HepG2 (cell line): ENCODE measurements around the gene ATG9A. TPM values are rescaled to one million over a fixed set of nuclear protein-coding genes. Genes with fewer than 3 reads are reported as not detected.

Source experiments
- FOXO1 ChIP-seq: sonication (generic); formaldehyde crosslinking; IDR thresholded peaks from 2 replicates; pipeline ENCODE4 v1.4.0; 2020; ENCODE audit warnings: missing genetic modification reagents
- RFXANK ChIP-seq: IDR thresholded peaks from 2 replicates; pipeline ENCODE4 v1.6.1; 2016
- THAP9 ChIP-seq: sonication (generic); formaldehyde crosslinking; IDR thresholded peaks from 2 replicates; pipeline ENCODE4; 2020; ENCODE audit warnings: missing genetic modification reagents, mild to moderate bottlenecking, borderline replicate concordance
- ZBTB14 ChIP-seq: sonication (generic); formaldehyde crosslinking; IDR thresholded peaks from 2 replicates; pipeline ENCODE4 v1.4.0; 2020; ENCODE audit warnings: missing genetic modification reagents
- ZBTB7B ChIP-seq: sonication (generic); formaldehyde crosslinking; IDR thresholded peaks from 2 replicates; pipeline ENCODE4 v1.4.0; 2020; ENCODE audit warnings: missing genetic modification reagents
- ZHX2 ChIP-seq, 2 experiments: sonication (generic) in 1 of 2; formaldehyde crosslinking in 1 of 2; IDR thresholded peaks; 2 replicates each; pipeline versions ENCODE4 v1.6.1 to v1.9.0; 2014 to 2022; ENCODE audit warnings: antibody characterized with exemption in 1 of 2, borderline replicate concordance in 1 of 2, inconsistent platforms in 1 of 2, low read depth in 1 of 2, missing genetic modification reagents in 1 of 2
- ZNF512 ChIP-seq: sonication (generic); formaldehyde crosslinking; IDR thresholded peaks from 2 replicates; pipeline ENCODE4 v1.4.0; 2020; ENCODE audit warnings: mild to moderate bottlenecking, missing genetic modification reagents
- ZNF883 ChIP-seq: sonication (generic); formaldehyde crosslinking; IDR thresholded peaks from 2 replicates; pipeline ENCODE4 v1.5.1; 2020; ENCODE audit warnings: mild to moderate bottlenecking, missing genetic modification reagents; ENCODE audit errors: not compliant biosample characterization
- polyA plus RNA-seq, 8 experiments: library from polyadenylated mRNA; depleted of rRNA in 3 of 8; stranded (reverse) in 7 of 8; unstranded in 1 of 8; fragments of >200 nt; fragmentation: Illumina TruSeq in 4 of 8; extraction: Trizol in 4 of 8; gene quantifications; 2 replicates each; pipeline versions ENCODE4 v1.2.1 to v1.2.3, GENCODE V29; 2011 to 2016; ENCODE audit warnings: low read depth in 4 of 8, missing spikeins in 1 of 8, mixed read lengths in 1 of 8; ENCODE audit not compliant: insufficient read depth in 1 of 8
- total RNA-seq, 5 experiments: library from RNA; depleted of rRNA; stranded (reverse); fragments of >200 nt; fragmentation: Illumina TruSeq; extraction: Trizol; gene quantifications; 2 replicates each; pipeline ENCODE4 v1.2.3, GENCODE V29; 2016; ENCODE audit warnings: low read depth in 1 of 5

The ATG9A gene
- total and polyA plus RNA-seq, 2 of the 13 experiments (the other 11 are each of a cell fraction or from before 2014, with no cell fraction given), result 35.0 to 131 TPM

GRCh38 chr2:219266232-219266631 is 36.8 kb upstream of the ATG9A start (continued):
- TF ChIP-seq ZBTB14 (CRISPR knock-in tag) (no peak), ZHX2 (IDR thresholded peaks at IDR 0.05; ENCODE audit: low read depth) (no peak), ZHX2 (CRISPR knock-in tag; IDR thresholded peaks at IDR 0.05; ENCODE audit: borderline replicate concordance) (no peak), ZBTB7B (CRISPR knock-in tag) (no peak), THAP9 (no peak), ZNF883 (CRISPR knock-in tag) (no peak), FOXO1 (CRISPR knock-in tag) (no peak), RFXANK (CRISPR knock-in tag) (no peak), ZNF512 (CRISPR knock-in tag) (no peak)
